ENCODE data around the gene AP1AR.

GRCh38 chr4:112201915-112202505 lies 29.6 kb upstream of the AP1AR start:
- TF ChIP-seq CTCF (IDR thresholded peaks at IDR 0.05; ENCODE audit: poor library complexity, severe bottlenecking) (no peak), EP300 (conservative IDR thresholded peaks at IDR 0.05; ENCODE audit: poor library complexity, severe bottlenecking) (no peak), REST (IDR thresholded peaks at IDR 0.05; ENCODE audit: borderline replicate concordance) (no peak), EZH2 (IDR thresholded peaks at IDR 0.05; ENCODE audit: borderline replicate concordance, insufficient read depth, low read length, poor library complexity, severe bottlenecking) (no peak), RAD21 (conservative IDR thresholded peaks at IDR 0.05) (no peak), TAF1 (IDR thresholded peaks at IDR 0.05; ENCODE audit: low read depth) (no peak), SMC3 (conservative IDR thresholded peaks at IDR 0.05; ENCODE audit: poor library complexity) (no peak), POLR2AphosphoS5 (IDR thresholded peaks at IDR 0.05) (no peak), MXI1 (conservative IDR thresholded peaks at IDR 0.05; ENCODE audit: poor library complexity, severe bottlenecking) (no peak)

Measured in neural cell (in vitro differentiated cells).